CD4-positive, alpha-beta memory T cell (primary cell): ENCODE results near the gene SGCA. TPM values are rescaled to one million over a fixed set of nuclear protein-coding genes. Genes with fewer than 3 reads are reported as not detected.

Experiments used
- CTCF ChIA-PET: fragments of 350-600 bp; sonication (Branson Sonifier 250); formaldehyde crosslinking; loops from one replicate; lab custom pipeline; 2021; ENCODE audit warnings: inconsistent platforms; ENCODE audit not compliant: partially characterized antibody; lab: Charles Lee
- POLR2A ChIA-PET: fragments of 350-600 bp; sonication (Branson Sonifier 250); formaldehyde crosslinking; loops from one replicate; lab custom pipeline; 2021; ENCODE audit not compliant: partially characterized antibody; lab: Charles Lee
- DNase-seq, 5 donors: peaks; one replicate each; pipeline versions ENCODE4 v3.0.0 to v3.0.0-alpha.2; 2020 to 2022; ENCODE audit warnings: mixed read lengths in 1 of 5
- H3K27ac ChIP-seq: one replicate; pipeline ENCODE4 v1.7.0; 2013; ENCODE audit warnings: low read depth, low read length
- H3K27me3 ChIP-seq: 2 replicates; pipeline ENCODE4 v1.7.0; 2013; ENCODE audit warnings: mild to moderate bottlenecking, low read length, moderate library complexity; ENCODE audit not compliant: insufficient read depth
- H3K36me3 ChIP-seq: 2 replicates; pipeline ENCODE4 v1.7.0; 2013; ENCODE audit warnings: mild to moderate bottlenecking, low read length, moderate library complexity; ENCODE audit not compliant: insufficient read depth
- H3K4me1 ChIP-seq: 2 replicates; pipeline ENCODE4 v1.7.0; 2013; ENCODE audit warnings: mild to moderate bottlenecking, low read length, moderate library complexity; ENCODE audit not compliant: insufficient read depth
- H3K4me3 ChIP-seq, 2 donors: one replicate each; pipeline ENCODE4 v1.7.0; 2013; ENCODE audit warnings: low read length in 2 of 2, mild to moderate bottlenecking in 1 of 2
- H3K9me3 ChIP-seq, 2 donors: one replicate each; pipeline ENCODE4 v1.7.0; 2013; ENCODE audit warnings: low read length in 2 of 2, control low read depth in 1 of 2; ENCODE audit not compliant: control insufficient read depth in 1 of 2
- H3K27ac Mint-ChIP-seq, 7 donors: one replicate each; pipeline ENCODE4 v1.8.0; 2020 to 2021; ENCODE audit warnings: mixed read lengths in 7 of 7, mild to moderate bottlenecking in 6 of 7, inconsistent platforms in 3 of 7, moderate library complexity in 3 of 7
- H3K27me3 Mint-ChIP-seq, 2 donors: one replicate each; pipeline ENCODE4 v1.8.0; 2020 to 2021; ENCODE audit warnings: mixed read lengths in 2 of 2
- H3K36me3 Mint-ChIP-seq, 2 donors: one replicate each; pipeline ENCODE4 v1.8.0; 2020 to 2021; ENCODE audit warnings: mixed read lengths in 2 of 2, inconsistent platforms in 1 of 2, mild to moderate bottlenecking in 1 of 2
- H3K4me1 Mint-ChIP-seq, 4 donors: one replicate each; pipeline ENCODE4 v1.8.0; 2020 to 2021; ENCODE audit warnings: mixed read lengths in 4 of 4, mild to moderate bottlenecking in 1 of 4
- H3K4me3 Mint-ChIP-seq, 8 donors: one replicate each; pipeline ENCODE4 v1.8.0; 2020 to 2021; ENCODE audit warnings: mixed read lengths in 8 of 8, mild to moderate bottlenecking in 7 of 8, moderate library complexity in 6 of 8, inconsistent platforms in 3 of 8
- H3K9me3 Mint-ChIP-seq, 8 donors: one replicate each; pipeline ENCODE4 v1.8.0; 2020 to 2021; ENCODE audit warnings: mixed read lengths in 8 of 8, mild to moderate bottlenecking in 5 of 8, inconsistent platforms in 3 of 8, moderate library complexity in 1 of 8
- intact Hi-C: fragments of 100-400 bp; cut with micrococcal nuclease; formaldehyde crosslinking; loops from one replicate; pipeline ENCODE4 v1.15.1; 2023
- polyA plus RNA-seq, 2 donors: library from polyadenylated mRNA; unstranded; fragments of 300-500 nt; fragmentation: Illumina TruSeq; gene quantifications; one replicate each; pipeline ENCODE4 v1.2.3, GENCODE V29; 2021
- total RNA-seq, 2 experiments: library from RNA; stranded (reverse); gene quantifications; one replicate each; pipeline ENCODE4 v1.2.3, GENCODE V29; 2021

The SGCA gene
- total and polyA plus RNA-seq, 4 experiments from 2014 or later = not detected

DNA sequence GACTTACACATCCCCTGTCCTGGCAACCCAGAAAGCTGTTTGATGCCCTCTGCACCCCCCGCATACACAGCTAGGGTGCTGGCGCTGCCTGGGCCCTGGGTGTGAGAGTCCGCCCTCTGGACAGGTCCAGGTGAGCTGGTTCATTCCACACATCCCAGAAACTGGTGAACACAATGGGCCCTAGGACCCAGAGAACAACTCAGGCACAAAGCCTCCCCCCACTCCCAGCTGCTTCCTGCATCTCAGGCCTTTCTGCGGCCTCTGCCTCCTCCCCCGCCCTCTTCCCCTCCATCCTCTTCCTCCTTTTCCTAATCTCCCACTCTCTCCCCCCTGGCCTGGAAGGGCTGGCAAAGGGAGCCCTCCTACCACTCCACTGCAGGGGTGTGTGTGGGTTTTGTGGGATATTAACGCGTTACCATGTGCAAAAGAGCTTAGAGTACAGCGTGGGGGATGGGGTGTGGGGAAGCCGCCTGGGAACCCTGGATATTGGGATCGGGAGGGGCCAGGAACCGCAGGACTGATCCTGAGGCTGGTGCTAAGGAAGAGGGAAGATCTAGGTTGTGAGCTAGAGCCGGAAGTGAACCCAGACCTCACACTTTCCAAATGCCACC is 13.8 kb upstream of the SGCA start:
- peak overlapping the region; percentile 85 to 94 (median 89) for H3K4me3 Mint-ChIP-seq
- no peaks in the 10 kb centered on the region for H3K36me3 ChIP-seq
- peak overlapping the region; percentile 74 to 76 for H3K4me3 ChIP-seq
- no peaks in the 10 kb centered on the region for H3K27me3 Mint-ChIP-seq
- H3K4me1 ChIP-seq = peaks cover 42% of the 10 kb centered on the region
- peaks cover 0 to 1% (median 0%) of the 10 kb centered on the region in 8 donors for H3K9me3 Mint-ChIP-seq
- POLR2A ChIA-PET = interaction anchor here (0.9 to 9.0 kb wide), 15 partner anchors 9 to 960 kb away, joined by 3 to 102 read pairs (median 4); partner anchors contain the start of genes PDK2, SAMD14, SGCA and SPOP
- H3K4me1 Mint-ChIP-seq = peaks cover 13 to 46% (median 30%) of the 10 kb centered on the region in 4 donors
- CTCF ChIA-PET = interaction anchor here (0.9 to 6.4 kb wide), 11 partner anchors 9 to 60 kb away, joined by 3 to 72 read pairs (median 6); partner anchors contain the start of genes PDK2 and SAMD14
- no peaks in the 10 kb centered on the region for H3K9me3 ChIP-seq
- no peaks in the 10 kb centered on the region for H3K27me3 ChIP-seq
- intact Hi-C loops = loop anchor here (1.0 kb wide), 2 partner anchors 9 to 57 kb away; partner anchors contain the start of gene PDK2
- H3K27ac Mint-ChIP-seq = peak overlapping the region; percentile 53 to 98 (median 90)
- peaks cover 0 to 20% of the 10 kb centered on the region in 2 donors for H3K36me3 Mint-ChIP-seq
- H3K27ac ChIP-seq = peak overlapping the region; percentile 79
- peak in 4 of 5 donors; percentile 53 to 66 (median 60) for DNase-seq

DNA sequence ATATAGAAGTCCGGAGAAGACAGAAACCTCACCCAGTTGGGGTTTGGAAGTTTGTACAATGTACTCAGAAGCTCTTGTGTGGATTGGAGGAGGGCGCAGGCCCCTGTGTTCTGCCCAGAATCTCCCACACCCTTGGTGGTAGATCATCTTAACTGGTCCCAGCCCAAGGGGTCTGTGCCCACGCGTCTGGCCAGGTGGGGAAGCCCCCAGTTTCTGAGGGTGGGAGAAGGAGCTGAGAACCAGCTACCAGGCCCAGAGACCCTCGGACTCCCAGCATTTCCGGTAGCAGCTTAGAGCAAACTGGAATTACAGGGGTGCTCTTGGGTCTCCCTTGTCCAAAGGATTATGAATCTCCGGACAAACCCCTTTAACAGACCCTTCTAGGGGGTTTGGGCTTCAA is 13.1 kb upstream of the SGCA start:
- intact Hi-C loops = no loop called here
- DNase-seq = peak in 1 of 5 donors; percentile 34
- Mint-ChIP-seq H3K4me1 (peaks cover 10 to 45% (median 25%) of the 10 kb centered on the region in 4 donors), H3K36me3 (peaks cover 0 to 16% of the 10 kb centered on the region in 2 donors), H3K27me3 (no peaks in the 10 kb centered on the region), H3K27ac (peak overlapping the region in 5 of 7 donors; percentile 53 to 98 (median 90)), H3K9me3 (no peaks in the 10 kb centered on the region), H3K4me3 (peak overlapping the region in 2 of 8 donors; percentile 85 to 94)
- CTCF ChIA-PET = interaction anchor here (0.9 to 6.4 kb wide), 11 partner anchors 9 to 61 kb away, joined by 3 to 72 read pairs (median 6); partner anchors contain the start of genes PDK2 and SAMD14
- no peak overlapping the region for H3K4me3 ChIP-seq
- H3K27ac ChIP-seq = peak overlapping the region; percentile 79
- no peaks in the 10 kb centered on the region for H3K27me3 ChIP-seq
- POLR2A ChIA-PET = interaction anchor here (0.9 to 9.0 kb wide), 11 partner anchors 9 to 193 kb away, joined by 3 to 102 read pairs (median 6); partner anchors contain the start of genes PDK2, SAMD14 and XYLT2
- H3K4me1 ChIP-seq = peaks cover 41% of the 10 kb centered on the region
- no peaks in the 10 kb centered on the region for H3K9me3 ChIP-seq
- H3K36me3 ChIP-seq = no peaks in the 10 kb centered on the region

DNA sequence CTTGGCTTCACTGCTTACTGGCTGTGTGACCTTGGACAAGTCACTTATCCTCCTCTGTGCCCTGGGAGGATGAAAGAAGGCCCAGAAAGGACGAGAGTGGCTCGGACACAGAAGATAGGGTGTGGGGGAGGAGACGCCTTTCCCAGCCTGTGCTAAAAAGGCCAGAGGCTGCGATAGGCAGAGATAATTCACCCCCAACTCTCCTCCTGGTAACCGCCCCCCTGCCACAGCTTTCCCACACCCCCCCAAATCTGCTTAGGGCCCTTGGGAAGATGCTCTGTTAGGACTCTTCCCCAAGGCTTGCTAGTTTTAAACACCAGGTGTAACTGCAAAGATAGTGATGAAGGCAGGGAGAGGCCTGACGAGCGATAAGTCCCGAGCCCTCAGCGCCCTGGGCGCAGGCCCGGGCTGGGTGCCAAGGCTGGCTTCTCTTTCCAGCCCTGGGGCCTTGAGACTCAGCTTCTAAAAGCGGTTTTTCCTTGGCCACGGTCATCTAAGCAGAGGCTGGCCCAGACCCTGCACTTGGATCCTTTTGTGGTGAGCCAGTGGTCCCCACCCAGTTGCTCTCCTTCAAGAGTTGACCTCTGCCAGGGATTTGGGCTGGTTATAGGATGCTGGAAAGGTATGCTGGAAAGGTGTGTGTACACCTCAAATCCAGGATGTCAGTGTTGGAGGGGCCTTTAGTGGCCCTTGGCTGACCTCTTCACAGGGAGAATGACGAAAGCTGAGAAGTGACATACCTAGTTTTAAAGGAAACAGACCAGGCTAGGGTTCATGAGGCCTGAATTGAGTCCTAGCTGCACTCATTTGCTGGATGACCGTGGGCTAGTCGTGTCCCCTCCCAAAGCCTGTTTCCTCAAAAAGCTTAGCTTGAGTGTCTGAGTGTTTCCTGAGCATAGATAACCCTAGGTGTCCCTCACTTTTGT is 11.9 kb upstream of the SGCA start:
- H3K9me3 Mint-ChIP-seq = no peaks in the 10 kb centered on the region
- intact Hi-C loops = no loop called here
- Histone ChIP-seq H3K36me3 (no peaks in the 10 kb centered on the region), H3K4me3 (no peak overlapping the region), H3K9me3 (no peaks in the 10 kb centered on the region), H3K4me1 (peaks cover 43% of the 10 kb centered on the region), H3K27me3 (no peaks in the 10 kb centered on the region), H3K27ac (no peak overlapping the region)
- H3K4me1 Mint-ChIP-seq = peaks cover 16 to 46% (median 31%) of the 10 kb centered on the region in 4 donors
- peaks cover 0 to 10% of the 10 kb centered on the region in 2 donors for H3K36me3 Mint-ChIP-seq
- H3K27me3 Mint-ChIP-seq = no peaks in the 10 kb centered on the region
- peak overlapping the region; percentile 47 to 98 (median 59) for H3K27ac Mint-ChIP-seq
- peak in 1 of 5 donors; percentile 35 for DNase-seq
- POLR2A ChIA-PET = interaction anchor here (0.6 to 2.3 kb wide), 2 partner anchors 14 to 16 kb away, joined by 3 to 9 read pairs; no protein-coding TSS in a partner anchor
- peak overlapping the region in 1 of 8 donors; percentile 23 for H3K4me3 Mint-ChIP-seq
- CTCF ChIA-PET = interaction anchor here (1.1 to 6.4 kb wide), 6 partner anchors 7 to 60 kb away, joined by 3 to 72 read pairs (median 6); no protein-coding TSS in a partner anchor

DNA sequence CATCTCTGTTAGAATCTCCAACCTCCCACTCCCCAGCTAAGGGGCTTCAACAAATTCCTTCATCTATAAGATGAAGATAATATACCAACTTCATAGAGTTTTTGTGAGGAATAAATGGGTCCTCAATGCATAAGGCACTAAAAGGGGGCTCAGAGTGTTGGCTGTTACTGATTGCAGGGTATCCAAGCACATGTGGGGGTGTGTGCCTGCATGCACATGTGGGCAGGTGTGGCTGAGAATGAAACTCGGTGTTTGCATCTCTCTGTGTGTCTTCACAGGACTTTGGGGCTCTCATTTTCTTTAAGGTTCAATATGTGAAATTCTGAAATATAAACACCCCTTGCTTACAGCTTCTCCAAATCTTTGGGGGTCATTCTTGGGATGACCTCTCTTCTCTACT is 11.2 kb upstream of the SGCA start:
- Histone ChIP-seq H3K4me3 (no peak overlapping the region), H3K27ac (no peak overlapping the region), H3K9me3 (no peaks in the 10 kb centered on the region), H3K36me3 (no peaks in the 10 kb centered on the region), H3K4me1 (peaks cover 43% of the 10 kb centered on the region), H3K27me3 (no peaks in the 10 kb centered on the region)
- Mint-ChIP-seq H3K27me3 (no peaks in the 10 kb centered on the region), H3K4me3 (no peak overlapping the region), H3K9me3 (no peaks in the 10 kb centered on the region), H3K36me3 (peaks cover 0 to 10% of the 10 kb centered on the region in 2 donors), H3K27ac (peak overlapping the region; percentile 47 to 82 (median 59)), H3K4me1 (peaks cover 16 to 46% (median 31%) of the 10 kb centered on the region in 4 donors)
- DNase-seq = no peak
- CTCF ChIA-PET = interaction anchor here (1.0 to 1.7 kb wide), 4 partner anchors 11 to 60 kb away, joined by 3 to 7 read pairs (median 4); no protein-coding TSS in a partner anchor
- intact Hi-C loops = no loop called here
- POLR2A ChIA-PET = interaction anchor here (0.6 to 2.3 kb wide), 3 partner anchors 9 to 15 kb away, joined by 3 to 9 read pairs (median 3); no protein-coding TSS in a partner anchor

DNA sequence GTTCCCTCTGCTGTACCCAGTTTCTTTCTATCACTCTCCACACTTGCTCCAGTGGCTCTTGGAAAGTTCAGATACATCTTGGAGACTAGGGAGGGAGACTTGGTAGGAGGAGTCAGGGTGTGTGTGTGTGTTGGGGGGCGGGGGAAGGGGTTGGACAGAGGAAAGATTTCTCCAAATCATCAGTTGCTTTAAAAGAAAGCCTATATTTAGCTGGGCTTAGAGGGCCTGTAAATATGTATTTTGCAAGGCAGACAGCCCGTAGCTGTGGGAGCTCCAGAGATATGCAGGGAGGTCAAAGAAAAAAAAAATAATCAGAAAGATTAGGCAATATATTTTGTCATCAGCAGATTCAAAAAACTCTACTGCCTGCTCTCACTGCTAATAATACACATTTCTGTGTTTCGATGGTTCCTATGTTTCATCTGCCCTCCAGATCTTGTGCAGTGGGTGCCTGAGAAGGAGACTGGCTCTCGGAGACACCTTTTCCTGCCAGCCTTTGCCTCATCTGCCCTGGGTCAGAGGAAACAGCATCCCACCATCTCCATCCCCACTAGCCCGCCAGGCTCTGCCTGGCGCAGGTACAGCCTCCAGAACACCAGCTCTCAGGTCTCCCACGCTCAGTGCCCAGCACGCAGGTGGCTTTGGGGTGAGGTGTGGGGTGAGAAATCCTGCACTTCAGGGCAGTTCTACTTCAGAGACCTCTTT is 10.5 kb upstream of the SGCA start:
- intact Hi-C loops = no loop called here
- Mint-ChIP-seq H3K36me3 (peaks cover 0 to 10% of the 10 kb centered on the region in 2 donors), H3K4me1 (peaks cover 16 to 49% (median 31%) of the 10 kb centered on the region in 4 donors), H3K27ac (peak overlapping the region in 1 of 7 donors; percentile 52), H3K27me3 (no peaks in the 10 kb centered on the region), H3K4me3 (no peak overlapping the region), H3K9me3 (no peaks in the 10 kb centered on the region)
- H3K27ac ChIP-seq = no peak overlapping the region
- ChIA-PET POLR2A (interaction anchor here (0.6 to 2.3 kb wide), 2 partner anchors 10 to 16 kb away, joined by 3 to 9 read pairs; no protein-coding TSS in a partner anchor), CTCF (interaction anchor here (1.0 to 1.7 kb wide), 5 partner anchors 9 to 61 kb away, joined by 3 to 7 read pairs (median 5); no protein-coding TSS in a partner anchor)
- no peak overlapping the region for H3K4me3 ChIP-seq
- H3K36me3 ChIP-seq = no peaks in the 10 kb centered on the region
- H3K27me3 ChIP-seq = no peaks in the 10 kb centered on the region
- no peaks in the 10 kb centered on the region for H3K9me3 ChIP-seq
- DNase-seq = no peak
- peaks cover 43% of the 10 kb centered on the region for H3K4me1 ChIP-seq

DNA sequence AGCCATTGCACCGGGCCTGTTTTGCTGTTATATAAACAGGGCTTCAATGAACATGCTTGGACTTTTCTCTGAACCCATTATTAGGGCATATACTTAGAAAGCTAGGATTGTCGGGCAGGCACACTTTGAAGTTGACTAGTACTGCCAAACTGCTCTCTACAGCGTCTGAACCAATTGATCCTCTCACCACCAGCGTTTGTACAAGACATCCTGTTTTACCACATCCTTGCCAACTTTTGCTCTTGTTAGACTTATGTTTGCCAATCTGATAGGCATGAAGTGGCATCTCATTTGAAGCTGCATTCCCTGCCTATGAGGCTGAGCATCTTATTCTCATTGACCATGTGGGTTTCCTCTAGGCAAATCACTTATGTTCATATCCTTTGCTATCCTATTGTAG is 7.9 kb upstream of the SGCA start:
- ChIA-PET POLR2A (interaction anchor here (0.8 to 2.2 kb wide), 6 partner anchors 9 to 22 kb away, joined by 3 to 13 read pairs (median 5); no protein-coding TSS in a partner anchor), CTCF (interaction anchor here (0.7 to 1.5 kb wide), 8 partner anchors 8 to 41 kb away, joined by 3 to 8 read pairs (median 4); no protein-coding TSS in a partner anchor)
- H3K36me3 Mint-ChIP-seq = no peaks in the 10 kb centered on the region
- H3K27ac Mint-ChIP-seq = peak overlapping the region in 5 of 7 donors; percentile 9 to 80 (median 74)
- H3K9me3 ChIP-seq = no peaks in the 10 kb centered on the region
- no peak overlapping the region for H3K4me3 ChIP-seq
- peak in 1 of 5 donors; percentile 34 for DNase-seq
- no peaks in the 10 kb centered on the region for H3K9me3 Mint-ChIP-seq
- H3K4me3 Mint-ChIP-seq = peak overlapping the region in 3 of 8 donors; percentile 12 to 40 (median 28)
- no peaks in the 10 kb centered on the region for H3K27me3 Mint-ChIP-seq
- H3K27me3 ChIP-seq = no peaks in the 10 kb centered on the region
- intact Hi-C loops = no loop called here
- peaks cover 48% of the 10 kb centered on the region for H3K4me1 ChIP-seq
- no peaks in the 10 kb centered on the region for H3K36me3 ChIP-seq
- peaks cover 25 to 54% (median 40%) of the 10 kb centered on the region in 4 donors for H3K4me1 Mint-ChIP-seq
- no peak overlapping the region for H3K27ac ChIP-seq
